HG03139 (cell line): ENCODE results near the gene TBC1D32.

ENCODE experiments used
- ATAC-seq: cut with Tn5 transposase; IDR thresholded peaks from one replicate; pipeline ENCODE4 v1.9.1; 2021; ENCODE audit not compliant: unreplicated experiment

TBC1D32 gene

GRCh38 chr6:121040831-121041230 is 293.4 kb downstream of the TBC1D32 start:
- ATAC-seq: no peak

- no peak for ATAC-seq
Measured at GRCh38 chr6:121033091-121033490, 301.2 kb downstream of the TBC1D32 start.

GRCh38 chr6:121032268-121033006 is 301.8 kb downstream of the TBC1D32 start:
- ATAC-seq: no peak
